Erythroblast (primary cell): ENCODE measurements around the gene POU4F1.

Source experiments
- DNase-seq, 2 experiments: peaks; one replicate each; lab custom pipeline; 2025; lab: John Stamatoyannopoulos, UW
- GATA1 ChIP-seq: IDR thresholded peaks from 2 replicates; pipeline ENCODE4 v1.6.1; 2011; ENCODE audit warnings: low read depth, mild to moderate bottlenecking, control low read depth, low read length, moderate library complexity
- POLR2A ChIP-seq: IDR thresholded peaks from 2 replicates; pipeline ENCODE4 v1.6.1; 2011; ENCODE audit warnings: mild to moderate bottlenecking, low read length

Gene POU4F1

DNA sequence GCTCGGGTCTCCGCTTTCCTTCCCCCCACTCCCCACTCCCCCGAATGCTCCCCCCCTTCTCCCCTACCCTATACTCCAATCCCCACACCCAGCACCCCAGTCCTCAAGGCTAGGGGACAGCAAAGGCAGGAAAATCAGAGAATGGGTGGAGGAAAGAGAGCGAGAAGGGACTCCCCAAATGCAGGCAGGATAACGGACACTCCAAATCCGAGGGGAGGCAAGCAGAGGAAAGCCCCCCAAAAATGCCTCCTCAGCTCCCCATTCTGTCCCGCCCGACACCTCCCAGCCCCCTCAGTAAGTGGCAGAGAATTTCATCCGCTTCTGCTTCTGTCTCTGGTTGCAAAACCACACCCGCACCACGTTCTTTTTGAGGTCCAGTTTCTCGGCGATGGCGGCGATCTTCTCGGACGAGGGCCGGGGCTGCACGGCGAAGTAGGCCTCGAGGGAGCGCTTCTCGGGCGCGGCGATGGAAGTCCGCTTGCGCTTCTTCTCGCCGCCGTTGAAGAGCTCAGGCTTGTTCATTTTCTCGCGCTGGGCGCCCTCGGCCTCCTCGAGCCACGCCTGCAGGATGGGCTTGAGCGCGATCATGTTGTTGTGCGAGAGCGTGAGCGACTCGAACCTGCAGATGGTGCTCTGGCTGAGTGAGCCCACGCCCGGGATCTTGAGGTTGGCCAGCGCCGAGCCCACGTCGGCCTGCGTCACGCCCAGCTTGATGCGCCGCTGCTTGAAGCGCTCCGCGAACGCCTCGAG lies 2.1 kb downstream of the POU4F1 start:
- DNase-seq, result peak; percentile 62 to 66
- TF ChIP-seq GATA1 (no peak), POLR2A (no peak)

DNA sequence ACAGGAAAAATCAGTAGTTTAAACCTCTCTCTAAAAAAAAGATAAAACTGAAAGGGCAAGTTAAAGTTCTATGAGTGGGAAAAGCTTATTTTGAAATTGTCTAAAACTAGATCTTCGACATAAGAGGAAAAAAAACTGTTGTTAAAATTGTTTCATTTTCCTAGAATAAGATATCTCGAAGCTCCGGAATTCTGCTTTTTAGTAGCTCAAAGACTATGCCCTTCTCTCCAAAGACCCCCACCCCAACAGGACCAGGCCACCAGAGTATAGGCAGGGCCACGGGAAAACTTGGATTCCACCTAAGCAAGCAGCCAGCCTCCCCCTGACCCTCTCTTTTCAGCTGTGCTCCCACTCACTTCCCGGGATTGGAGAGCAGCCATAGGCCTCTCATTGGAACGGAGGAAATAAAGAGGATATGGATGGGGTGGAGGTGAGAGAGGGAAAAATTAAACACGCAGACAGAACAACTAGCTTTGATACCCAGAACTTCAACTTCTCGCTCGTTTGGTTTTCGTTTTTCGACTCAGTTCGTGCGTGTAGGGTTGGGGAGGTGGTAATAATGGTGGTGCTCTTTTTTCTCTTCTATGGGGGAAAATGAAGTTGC lies 3.0 kb downstream of the POU4F1 start:
- DNase-seq, result no peak
- TF ChIP-seq GATA1 (no peak), POLR2A (no peak)

DNA sequence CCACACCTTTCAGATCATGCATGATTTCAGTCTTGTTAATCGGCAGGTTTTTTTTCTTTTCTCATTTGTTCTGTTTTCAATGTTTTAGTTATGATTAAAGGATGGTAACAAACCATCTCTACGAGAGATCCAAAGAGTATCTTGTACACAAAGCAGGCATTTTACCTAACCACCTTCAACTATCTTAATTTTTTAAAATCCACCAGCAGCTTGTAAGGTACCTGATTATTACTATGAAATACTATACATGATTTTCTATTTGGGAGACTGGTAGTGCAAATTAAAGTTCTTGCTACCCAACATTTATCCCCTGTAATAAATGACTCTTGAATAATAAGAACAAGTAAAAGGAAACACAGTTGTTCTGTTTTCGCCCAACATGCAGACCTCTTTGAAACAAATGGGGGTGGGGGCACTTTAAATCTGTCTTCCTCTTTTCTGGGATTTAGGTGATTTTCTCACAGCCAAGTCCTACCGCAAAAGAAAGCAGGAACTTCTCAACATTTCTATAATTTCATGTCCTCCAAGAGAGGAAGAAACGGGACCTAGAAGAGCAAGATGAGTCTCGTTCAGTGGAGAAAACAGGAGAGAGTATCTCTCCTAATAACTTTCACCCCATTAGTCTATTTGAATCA lies 3.6 kb downstream of the POU4F1 start:
- TF ChIP-seq GATA1, result no peak
- no peak for TF ChIP-seq POLR2A
- DNase-seq, result peak in 1 of 2 experiments; percentile 26

DNA sequence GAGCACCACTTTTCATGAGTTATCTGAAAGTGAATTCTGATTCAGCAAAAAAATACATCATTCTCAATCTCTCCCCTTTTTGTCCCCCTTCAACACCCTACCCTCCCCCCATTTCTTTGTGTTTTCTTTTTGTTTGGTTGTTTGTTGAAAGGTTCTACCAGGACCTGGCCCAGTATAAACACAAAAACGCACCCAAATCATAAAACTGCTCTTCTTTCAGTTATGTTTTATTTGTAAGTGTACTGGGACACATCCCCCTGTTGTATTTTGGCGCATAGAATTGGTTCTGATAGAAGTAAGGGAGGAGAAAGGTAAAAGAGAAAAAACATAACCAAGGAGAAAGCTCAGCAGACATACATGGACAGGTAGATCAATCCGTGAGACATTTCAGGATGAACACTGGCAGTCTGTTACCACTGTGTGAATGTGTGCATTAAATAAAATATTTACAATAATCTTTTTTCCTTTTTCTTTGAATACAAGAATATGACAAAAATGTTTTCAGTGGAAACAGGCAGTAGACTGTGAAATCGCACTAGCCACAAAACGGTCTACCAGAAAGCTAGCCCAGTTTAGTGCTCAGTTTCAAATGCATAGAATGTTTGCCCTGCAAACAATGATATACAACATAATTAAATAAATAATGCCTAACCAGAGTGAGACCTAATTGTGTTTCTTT lies 4.2 kb downstream of the POU4F1 start:
- peak in 1 of 2 experiments; percentile 29 for DNase-seq
- TF ChIP-seq POLR2A, result no peak
- no peak for TF ChIP-seq GATA1

DNA sequence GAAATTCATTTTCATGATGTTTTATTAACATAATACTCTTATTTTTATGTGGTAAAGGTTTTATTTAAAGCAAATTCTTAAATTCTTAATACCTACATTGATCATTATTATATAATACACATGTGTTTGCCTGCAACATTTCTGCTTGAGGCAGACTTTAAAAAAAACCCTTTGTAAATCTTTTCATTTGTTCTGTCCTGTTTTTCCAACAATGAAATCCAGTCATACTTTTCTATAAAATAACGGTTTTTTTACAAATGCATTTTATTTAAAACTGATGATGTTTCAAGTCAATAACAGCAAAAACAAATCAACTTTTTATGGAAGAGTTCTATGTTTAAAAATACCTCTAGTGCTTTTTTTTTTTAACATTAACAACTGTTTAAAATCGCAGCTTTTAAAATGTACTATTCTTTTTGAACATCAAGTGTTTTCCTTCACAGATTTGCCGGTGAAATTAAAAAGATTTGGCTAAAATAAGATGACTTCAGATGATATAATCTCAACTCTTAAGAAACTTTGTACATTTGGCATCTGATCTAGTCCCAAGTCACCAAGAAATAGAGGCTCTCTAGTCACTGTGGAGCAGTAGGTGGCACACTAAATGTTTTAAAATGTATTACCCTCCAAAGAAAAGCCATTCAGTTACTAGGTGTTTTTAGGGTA lies 5.1 kb downstream of the POU4F1 start:
- TF ChIP-seq POLR2A, result no peak
- TF ChIP-seq GATA1, result no peak
- peak; percentile 2 to 31 for DNase-seq

- TF ChIP-seq POLR2A (no peak), GATA1 (no peak)
Observed at GRCh38 chr13:78597602-78597932, 5.8 kb downstream of the POU4F1 start.

DNA sequence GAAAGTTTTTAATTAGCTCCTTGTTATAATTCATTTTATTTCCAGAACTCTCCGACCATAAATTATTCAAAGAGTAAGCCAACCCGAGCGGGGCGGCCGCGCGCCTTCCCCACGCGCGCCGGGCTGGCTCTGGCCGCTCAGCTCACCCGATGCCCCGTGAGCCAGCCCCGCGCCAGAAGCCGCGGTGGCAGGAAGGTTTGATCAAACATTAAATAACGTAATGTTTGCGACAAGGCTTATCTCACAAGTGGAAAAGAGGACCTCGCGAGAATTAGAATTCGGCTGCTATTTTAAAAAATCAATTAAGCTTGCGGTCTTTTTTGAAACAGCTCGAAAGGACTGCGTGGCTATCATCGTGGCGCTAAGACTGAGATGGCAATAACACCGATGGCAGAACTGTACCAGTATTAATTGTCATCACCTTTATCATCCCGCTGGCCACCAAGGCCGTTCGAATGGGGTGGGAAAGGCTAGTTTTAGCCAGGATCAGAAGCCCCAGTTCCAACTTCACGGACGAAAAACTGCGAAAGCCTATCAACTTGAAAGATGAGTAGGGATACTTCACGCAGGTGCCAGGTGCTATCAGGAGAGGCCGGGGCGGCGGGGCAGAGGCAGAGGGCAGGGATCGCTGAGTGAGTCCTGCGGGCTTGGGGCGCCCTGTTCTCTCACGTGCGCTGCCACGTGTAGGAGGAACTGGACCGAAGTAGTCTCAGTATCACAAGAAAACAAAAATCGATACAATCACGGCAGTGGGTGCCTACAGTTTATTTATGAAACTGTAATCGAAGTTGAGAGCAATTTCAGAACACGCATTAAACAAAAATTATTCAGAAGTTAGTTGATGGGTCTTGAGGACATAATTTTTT lies 6.4 kb downstream of the POU4F1 start:
- TF ChIP-seq GATA1, result no peak
- TF ChIP-seq POLR2A, result no peak
- DNase-seq, result peak; percentile 23 to 30

More at GRCh38 chr13:78597602-78597932, 5.8 kb downstream of the POU4F1 start:
- peak in 1 of 2 experiments; percentile 21 for DNase-seq

GRCh38 chr13:78596399-78596735 lies 7.0 kb downstream of the POU4F1 start:
- DNase-seq, result peak in 1 of 2 experiments; percentile 5
- TF ChIP-seq POLR2A, result no peak
- no peak for TF ChIP-seq GATA1

GRCh38 chr13:78595495-78596398 lies 7.6 kb downstream of the POU4F1 start:
- peak; percentile 42 to 48 for DNase-seq
- TF ChIP-seq GATA1 (no peak), POLR2A (no peak)

GRCh38 chr13:78594456-78594975 lies 8.8 kb downstream of the POU4F1 start:
- TF ChIP-seq POLR2A (no peak), GATA1 (no peak)
- DNase-seq, result no peak

DNA sequence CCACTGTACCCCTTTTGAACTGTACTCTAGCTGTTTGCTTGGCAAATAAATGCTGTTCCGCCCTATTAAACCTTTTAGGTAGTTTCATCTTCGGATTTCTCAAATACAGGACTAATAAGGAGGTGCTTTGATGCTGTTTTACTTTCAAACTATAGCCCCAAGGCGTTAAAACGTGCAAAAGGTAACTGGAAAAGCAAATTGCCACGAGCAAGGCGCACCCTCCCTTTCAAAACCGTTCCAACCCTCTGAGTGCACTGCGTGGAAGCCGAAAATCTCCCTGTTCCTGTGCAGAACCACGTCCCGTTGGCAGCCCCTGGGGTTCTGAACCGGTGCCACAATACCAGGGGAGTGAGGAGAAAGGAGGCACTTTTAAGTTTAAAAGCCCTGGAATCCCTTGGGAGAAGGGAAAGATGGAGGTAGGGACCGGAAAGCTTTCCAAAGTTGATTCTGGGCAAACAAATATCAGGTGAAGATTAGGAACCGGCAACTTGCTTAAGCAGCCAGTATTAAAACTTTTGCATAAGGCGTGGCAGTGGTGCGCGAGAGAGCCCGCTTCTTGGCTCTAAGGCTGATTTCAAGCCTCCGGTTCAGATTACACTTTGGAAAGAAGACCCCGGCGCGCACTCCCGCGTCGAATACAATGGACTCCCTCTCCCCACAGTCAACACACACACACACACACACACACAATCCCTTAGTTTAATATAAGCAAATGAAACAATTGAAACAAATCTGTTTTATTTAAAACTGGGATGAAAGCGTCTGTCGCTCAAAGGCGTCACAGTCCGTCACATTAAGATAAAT lies 9.5 kb downstream of the POU4F1 start:
- no peak for DNase-seq
- no peak for TF ChIP-seq GATA1
- no peak for TF ChIP-seq POLR2A
